HL-60 (cell line): ENCODE measurements around the gene SKI.

ENCODE experiments used
- GABPA ChIP-seq: IDR thresholded peaks from 2 replicates; pipeline ENCODE4 v1.6.1; 2012; ENCODE audit warnings: low read depth
- POLR2AphosphoS5 ChIP-seq: IDR thresholded peaks from 2 replicates; pipeline ENCODE4 v1.6.1; 2012; ENCODE audit warnings: low read depth
- SPI1 ChIP-seq: IDR thresholded peaks from 2 replicates; pipeline ENCODE4 v1.6.1; 2012; ENCODE audit warnings: low read depth, mild to moderate bottlenecking, borderline replicate concordance
- TF ChIP-seq, protein P1 (sequence below): IDR thresholded peaks from one replicate; pipeline ENCODE4 v1.5.1; 2011; ENCODE audit warnings: low read length, control low read depth, inconsistent platforms; ENCODE audit not compliant: insufficient read depth
- TF ChIP-seq, protein P2 (sequence below): IDR thresholded peaks from 2 replicates; pipeline ENCODE4 v1.6.1; 2012; ENCODE audit warnings: low read depth; ENCODE audit not compliant: insufficient replicate concordance

DNA sequence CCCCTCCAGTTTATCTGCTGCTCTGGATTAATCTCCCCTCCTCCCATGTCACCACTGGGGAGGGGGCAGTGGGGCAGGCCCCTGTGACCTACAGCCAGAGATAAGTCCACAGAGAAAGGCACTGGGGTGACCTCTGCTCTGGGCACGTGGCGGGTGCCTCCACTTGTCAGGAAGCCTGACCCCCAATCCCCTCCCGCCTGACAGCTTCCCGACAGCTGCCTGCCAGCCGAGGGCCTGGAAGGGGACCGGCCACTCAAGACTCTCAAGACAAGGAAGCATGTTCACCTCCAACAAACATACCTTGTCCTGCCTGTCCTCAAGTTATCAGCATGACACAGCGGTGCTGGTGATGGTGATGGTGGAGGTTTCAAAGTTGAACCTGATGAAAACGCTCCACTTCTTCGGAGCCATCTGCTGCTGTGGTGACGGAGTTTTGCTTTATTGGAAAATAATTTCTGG is 30.4 kb upstream of the SKI start:
- TF ChIP-seq, protein P1, sequence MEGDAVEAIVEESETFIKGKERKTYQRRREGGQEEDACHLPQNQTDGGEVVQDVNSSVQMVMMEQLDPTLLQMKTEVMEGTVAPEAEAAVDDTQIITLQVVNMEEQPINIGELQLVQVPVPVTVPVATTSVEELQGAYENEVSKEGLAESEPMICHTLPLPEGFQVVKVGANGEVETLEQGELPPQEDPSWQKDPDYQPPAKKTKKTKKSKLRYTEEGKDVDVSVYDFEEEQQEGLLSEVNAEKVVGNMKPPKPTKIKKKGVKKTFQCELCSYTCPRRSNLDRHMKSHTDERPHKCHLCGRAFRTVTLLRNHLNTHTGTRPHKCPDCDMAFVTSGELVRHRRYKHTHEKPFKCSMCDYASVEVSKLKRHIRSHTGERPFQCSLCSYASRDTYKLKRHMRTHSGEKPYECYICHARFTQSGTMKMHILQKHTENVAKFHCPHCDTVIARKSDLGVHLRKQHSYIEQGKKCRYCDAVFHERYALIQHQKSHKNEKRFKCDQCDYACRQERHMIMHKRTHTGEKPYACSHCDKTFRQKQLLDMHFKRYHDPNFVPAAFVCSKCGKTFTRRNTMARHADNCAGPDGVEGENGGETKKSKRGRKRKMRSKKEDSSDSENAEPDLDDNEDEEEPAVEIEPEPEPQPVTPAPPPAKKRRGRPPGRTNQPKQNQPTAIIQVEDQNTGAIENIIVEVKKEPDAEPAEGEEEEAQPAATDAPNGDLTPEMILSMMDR, result no peak
- TF ChIP-seq POLR2AphosphoS5, result no peak
- TF ChIP-seq, protein P2, sequence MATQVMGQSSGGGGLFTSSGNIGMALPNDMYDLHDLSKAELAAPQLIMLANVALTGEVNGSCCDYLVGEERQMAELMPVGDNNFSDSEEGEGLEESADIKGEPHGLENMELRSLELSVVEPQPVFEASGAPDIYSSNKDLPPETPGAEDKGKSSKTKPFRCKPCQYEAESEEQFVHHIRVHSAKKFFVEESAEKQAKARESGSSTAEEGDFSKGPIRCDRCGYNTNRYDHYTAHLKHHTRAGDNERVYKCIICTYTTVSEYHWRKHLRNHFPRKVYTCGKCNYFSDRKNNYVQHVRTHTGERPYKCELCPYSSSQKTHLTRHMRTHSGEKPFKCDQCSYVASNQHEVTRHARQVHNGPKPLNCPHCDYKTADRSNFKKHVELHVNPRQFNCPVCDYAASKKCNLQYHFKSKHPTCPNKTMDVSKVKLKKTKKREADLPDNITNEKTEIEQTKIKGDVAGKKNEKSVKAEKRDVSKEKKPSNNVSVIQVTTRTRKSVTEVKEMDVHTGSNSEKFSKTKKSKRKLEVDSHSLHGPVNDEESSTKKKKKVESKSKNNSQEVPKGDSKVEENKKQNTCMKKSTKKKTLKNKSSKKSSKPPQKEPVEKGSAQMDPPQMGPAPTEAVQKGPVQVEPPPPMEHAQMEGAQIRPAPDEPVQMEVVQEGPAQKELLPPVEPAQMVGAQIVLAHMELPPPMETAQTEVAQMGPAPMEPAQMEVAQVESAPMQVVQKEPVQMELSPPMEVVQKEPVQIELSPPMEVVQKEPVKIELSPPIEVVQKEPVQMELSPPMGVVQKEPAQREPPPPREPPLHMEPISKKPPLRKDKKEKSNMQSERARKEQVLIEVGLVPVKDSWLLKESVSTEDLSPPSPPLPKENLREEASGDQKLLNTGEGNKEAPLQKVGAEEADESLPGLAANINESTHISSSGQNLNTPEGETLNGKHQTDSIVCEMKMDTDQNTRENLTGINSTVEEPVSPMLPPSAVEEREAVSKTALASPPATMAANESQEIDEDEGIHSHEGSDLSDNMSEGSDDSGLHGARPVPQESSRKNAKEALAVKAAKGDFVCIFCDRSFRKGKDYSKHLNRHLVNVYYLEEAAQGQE, result no peak
- TF ChIP-seq SPI1, result no peak
- no peak for TF ChIP-seq GABPA
